ENCODE results near the gene MOB3C.
"Not testable (repeated sequence)": the region's sequence is repeated elsewhere in the genome, so short reads cannot be mapped to it uniquely, and the experiment has no call there.

Gene MOB3C

DNA sequence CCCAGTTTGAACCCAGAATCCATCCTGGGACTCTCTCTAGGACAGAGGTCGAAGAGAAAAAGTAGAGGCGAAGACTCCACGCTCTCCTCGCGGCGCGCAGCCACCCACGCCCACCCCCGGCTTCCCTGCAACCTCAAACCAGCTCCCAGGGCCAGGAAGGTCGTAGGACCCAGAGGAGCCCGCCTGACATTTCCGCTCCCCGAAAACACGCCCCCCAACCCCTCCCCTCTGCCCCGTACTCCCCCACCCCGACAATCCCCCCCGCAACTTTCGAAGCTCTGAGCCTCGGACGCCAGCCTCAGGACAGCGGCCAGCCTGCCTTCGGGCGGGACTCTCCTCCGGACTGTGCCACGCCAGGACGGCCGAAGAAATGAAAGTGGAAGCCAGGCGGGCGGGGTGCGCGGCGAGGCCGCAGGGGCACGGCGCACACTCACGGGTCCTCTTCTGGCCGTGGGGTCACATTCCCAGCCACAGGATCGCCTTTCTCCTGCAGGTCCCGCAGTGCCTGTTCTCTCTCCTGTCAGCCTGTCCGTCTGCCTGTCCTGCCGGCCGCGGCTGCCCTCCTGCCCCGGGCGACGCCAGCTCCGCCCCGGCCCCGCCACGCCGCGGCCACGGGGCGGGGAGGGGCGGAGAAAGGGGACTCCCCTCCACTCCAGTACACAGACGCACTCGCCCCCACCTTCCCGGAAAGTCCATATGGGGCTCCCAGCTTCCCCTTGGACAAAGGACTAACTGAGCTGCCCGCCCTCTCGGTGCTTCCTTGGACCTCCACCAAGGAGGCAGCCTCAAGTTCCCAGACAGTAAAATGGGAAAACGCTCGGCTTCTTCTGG, at the start of gene MOB3C:
Gene MOB3C (minus strand): TSS at position 535 of the 831 bp plus-strand sequence. CDS start 3,490 bp downstream, outside the sequence.
- peak; percentile 75 for DNase-seq

DNA sequence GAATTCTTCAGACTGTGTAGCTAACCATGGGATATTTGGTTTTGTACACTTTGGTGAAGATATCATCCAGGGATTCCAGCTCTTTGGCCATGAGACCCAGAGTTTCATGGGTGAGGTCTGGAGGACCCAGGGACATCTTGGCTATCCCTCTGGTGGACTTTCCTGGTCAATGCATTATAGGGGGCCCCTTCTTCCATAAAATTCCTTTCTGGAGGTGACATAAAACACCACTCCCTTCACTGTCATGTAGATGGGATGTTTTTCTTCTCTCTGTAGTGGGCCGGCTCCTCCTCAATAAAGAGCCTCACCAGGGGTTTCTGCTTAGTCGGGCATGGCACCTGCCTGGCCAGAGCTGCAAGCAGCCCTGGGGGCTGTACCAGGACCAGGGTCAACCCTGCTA, 49.4 kb upstream of the MOB3C start:
- no peak for DNase-seq

DNA sequence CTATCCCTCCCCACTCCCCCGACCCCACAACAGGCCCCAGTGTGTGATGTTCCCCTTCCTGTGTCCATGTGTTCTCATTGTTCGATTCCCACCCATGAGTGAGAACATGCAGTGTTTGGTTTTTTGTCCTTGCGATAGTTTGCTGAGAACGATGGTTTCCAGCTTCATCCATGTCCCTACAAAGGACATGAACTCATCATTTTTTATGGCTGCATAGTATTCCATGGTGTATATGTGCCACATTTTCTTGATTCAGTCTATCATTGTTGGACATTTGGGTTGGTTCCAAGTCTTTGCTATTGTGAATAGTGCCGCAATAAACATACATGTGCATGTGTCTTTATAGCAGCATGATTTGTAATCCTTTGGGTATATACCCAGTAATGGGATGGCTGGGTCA, 46.3 kb upstream of the MOB3C start:
- DNase-seq = not testable (repeated sequence)

DNA sequence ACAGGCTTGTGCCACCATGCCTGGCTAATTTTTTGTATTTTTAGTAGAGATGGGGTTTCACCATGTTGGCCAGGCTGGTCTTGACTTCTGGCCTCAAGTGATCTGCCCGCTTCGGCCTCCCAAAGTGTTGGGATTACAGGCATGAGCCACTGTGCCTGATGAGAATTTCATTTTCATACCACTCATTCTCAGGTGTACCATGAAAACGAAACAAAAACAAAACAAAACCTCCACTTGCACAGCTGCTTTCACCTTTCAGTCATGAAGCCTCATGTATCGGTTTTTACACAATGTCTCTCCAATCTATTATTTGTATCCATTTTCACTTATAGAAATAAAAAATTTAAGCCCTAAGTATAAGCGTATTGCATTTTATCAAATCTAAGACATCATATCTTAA, 43.5 kb upstream of the MOB3C start:
- DNase-seq = not testable (repeated sequence)

DNA sequence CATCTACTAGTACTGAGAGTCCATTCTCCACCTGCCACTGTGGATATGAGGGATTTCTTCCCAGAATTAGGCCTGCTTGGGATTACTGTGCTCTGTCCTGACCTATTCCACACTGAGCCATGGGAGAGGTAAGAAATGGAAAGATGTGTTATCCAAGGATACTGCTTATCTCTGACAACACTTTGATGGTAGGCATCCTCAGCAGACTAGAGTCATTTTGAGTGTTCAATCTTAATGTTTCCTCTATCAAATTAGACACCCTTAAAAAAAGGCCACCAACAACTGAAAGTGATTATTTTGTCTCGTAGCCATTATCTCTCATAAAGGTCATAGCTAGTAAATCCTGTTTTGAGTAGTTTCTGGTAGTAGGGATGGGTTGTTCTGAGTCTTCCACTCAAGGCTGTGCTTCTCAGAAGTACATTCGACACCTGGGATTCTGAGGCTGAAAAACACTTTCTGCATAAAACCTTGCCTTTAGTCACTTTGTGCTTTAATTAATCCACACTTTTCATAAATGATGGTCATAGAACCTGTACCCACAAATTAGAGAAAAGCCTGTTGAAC, 42.8 kb upstream of the MOB3C start:
- no peak for DNase-seq

DNA sequence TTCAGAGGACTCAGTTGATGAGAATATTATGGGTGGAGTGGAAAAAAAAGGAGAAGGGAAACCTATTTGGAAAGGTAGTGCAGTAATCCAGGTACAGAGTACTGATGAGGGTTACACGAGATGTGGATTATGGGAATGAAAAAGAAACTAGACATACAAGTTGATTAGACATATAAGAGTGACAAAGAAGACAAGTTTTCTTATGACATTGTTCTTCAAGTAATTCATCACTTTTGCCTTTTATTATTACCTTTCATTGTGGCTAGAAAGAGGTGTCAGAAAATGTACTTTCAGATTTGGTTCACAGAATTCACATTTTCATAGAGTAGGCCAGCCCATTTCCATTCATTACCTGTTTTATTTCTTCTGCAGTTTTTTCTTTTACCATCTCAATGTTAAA, 41.2 kb upstream of the MOB3C start:
- DNase-seq = no peak

DNA sequence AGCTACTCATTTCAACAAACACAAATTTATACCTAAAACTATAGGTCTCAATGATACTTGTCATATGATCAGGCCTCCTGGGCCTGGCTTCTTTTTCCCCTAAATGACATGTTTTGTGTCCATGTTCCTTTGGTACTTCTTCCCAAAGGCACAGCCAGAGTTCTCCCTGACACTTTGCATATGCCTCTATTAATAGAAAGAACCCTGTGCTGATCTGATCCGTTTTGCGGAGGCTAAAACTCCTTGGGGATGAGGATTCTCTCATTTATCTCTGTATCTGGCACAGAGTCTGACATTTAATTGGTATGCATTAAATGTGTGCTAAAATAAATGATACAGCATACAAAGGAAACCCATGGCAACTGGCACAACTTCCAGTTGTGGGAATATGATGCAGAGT, 40.0 kb upstream of the MOB3C start:
- no peak for DNase-seq

DNA sequence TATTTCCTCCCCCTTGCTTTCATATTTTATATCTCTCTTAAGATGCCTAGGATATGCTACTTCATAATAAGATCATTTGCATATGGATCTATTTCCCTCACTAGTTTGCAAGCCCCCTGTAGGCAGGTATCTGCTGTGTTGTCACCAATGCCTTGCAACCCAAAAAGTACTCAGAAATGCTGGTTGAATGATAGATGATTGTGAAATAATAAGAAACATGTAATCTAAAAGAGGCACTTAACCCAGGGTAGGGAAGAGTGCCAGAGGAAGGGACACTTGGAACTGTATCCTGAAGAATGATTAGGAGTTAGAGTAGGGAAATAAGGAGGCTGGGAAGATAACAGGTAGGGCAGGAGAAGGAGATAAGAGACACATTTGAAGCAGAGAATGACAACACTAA, 39.2 kb upstream of the MOB3C start:
- DNase-seq = no peak

DNA sequence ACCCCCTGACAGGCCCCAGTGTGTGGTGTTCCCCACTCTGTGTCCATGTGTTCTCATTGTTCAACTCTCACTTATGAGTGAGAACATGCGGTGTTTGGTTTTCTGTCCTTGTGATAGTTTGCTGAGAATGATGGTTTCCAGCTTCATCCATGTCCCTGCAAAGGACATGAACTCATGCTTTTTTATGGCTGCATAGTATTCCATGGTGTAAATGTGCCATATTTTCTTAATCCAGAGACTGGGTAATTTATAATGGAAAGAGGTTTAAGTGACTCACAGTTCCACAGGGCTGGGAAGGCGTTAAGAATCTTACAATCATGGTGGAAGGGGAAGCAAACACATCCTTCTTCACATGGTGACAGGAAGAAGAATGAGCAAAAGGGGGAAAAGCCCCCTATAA, 38.1 kb upstream of the MOB3C start:
- not testable (repeated sequence) for DNase-seq

DNA sequence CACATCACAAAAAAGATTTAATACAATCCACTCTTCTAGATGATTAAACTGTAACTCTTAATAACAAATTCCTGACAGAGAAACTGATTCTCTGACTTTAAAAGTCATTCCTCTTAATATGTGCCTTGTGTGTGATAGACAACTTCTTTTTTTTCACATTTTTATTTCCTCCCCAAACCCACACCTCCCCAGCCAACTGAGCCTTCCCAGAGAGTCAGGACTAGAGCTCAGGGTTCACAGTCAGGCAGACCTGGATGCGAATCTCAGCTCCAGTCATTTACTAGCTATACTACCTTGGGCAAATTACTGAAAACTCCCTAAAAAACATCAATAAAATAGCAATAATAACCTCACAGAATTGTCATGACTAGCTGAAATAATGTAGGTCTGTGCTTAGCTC, 37.4 kb upstream of the MOB3C start:
- no peak for DNase-seq

DNA sequence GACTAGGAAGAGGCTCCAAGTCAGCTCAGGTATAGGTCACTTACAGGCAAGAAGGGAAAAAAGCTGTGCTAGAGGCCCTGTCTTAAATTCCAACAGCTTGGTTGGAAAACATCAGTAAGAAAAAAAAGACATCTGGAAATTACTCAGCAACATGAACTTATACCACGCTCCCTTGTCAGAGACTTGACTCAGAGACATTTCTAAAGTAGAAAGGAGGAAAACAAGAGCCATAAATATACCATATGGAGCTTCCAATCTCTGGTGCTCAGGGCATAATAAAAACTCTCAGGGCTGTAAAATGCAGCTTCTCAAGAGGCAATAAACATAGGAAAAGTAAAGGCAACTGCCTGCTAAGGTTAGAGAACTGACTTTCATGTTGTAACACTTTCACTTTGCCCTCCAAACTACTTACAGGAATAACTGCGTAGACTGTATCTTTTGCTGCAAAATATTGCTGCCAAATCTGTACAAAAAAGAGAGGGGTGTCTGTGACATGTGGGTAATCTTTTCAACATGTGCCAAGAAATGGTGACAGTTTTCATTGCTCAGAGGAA, 36.9 kb upstream of the MOB3C start:
- no peak for DNase-seq

DNA sequence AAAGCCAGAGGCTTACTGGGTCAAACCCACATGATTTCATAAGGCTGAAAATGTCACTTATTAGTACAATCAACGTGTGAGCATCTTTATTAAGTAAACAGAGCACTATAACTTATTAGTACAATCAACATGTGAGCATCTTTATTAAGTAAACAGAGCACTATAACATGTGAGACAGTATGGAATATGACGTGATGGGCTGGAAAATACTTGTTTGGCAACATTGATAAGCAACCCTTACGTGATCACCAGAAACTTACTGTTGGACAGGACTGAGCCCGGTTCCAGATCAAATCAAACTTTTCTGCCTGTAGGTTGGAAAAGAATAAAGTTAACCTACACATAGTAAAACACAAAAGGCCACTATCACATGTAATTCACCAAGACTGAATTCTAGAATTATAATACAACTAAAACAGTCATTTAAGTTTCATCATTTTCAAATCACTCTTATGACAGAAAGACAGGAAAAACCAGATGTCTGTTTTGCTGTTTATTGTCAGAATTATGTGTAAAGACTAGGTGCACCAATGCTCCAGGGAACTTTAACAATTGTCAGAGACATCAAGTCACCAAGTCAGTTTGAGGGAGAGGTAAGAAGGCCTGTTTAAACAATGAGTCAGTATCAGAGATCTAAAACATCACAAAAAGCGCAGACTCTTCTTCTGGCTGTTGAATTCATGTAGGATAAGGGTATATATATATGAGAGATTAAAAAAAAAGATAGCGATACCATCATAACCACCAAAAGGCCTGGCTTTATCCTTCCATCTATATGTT, 35.9 kb upstream of the MOB3C start:
- no peak for DNase-seq

DNA sequence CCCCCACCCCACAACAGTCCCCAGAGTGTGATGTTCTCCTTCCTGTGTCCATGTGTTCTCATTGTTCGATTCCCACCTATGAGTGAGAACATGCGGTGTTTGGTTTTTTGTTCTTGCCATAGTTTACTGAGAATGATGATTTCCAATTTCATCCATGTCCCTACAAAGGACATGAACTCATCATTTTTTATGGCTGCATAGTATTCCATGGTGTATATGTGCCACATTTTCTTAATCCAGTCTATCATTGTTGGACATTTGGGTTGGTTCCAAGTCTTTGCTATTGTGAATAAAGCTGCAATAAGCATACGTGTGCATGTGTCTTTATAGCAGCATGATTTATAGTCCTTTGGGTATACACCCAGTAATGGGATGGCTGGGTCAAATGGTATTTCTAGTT, 34.5 kb upstream of the MOB3C start:
- DNase-seq = not testable (repeated sequence)

DNA sequence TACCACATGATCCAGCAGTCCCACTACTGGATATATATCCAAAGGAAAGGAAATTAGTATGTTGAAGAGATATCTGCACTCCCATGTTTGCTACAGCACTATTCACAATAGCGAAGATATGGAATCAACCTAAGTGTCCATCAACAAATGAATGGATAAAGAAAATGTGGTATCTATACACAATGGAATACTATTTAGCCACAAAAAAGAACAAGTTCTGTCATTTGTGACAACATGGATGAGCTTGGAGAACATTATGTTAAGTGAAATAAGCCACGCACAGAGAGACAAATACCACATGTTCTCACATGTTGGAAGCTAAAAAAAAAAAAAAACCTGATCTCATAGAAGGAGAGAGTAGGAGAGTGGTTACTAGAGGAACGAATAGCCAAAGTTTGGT, 33.9 kb upstream of the MOB3C start:
- DNase-seq = no peak

DNA sequence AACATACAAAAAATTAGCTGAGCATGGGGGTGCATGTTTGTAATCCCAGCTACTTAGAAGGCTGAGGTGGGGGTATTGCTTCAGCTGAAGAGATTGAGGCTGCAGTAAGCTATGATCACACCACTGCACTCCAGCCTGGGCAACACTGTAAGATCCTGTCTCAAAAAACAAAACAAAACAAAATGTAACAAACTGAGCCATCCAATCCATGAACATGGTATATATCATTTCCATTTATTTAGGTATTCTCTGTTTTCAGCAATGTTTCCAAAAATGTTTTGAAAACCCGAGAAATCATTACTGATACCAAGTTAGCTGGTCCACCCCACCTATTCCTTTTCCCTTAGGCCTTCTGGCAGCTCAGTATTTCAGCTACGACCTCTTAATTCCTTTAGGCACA, 33.2 kb upstream of the MOB3C start:
- no peak for DNase-seq

DNA sequence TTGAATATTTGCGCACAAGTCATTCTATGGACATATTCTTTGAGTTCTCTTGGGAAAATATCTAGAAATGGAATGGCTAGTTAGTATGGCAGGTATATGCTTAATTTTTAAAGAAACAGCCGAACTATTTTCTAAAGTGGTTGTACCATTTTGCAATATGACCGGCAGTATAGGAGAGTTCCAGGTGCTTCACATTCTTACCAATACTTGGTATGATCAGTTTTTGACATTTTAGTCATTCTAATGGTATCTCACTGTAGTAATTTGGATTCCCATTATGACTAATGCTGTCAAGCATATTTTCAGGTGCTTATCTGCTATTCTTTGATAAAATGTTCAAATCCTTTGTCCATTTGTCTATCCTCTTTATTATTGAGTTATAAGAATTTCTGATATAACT, 31.0 kb upstream of the MOB3C start:
- no peak for DNase-seq

DNA sequence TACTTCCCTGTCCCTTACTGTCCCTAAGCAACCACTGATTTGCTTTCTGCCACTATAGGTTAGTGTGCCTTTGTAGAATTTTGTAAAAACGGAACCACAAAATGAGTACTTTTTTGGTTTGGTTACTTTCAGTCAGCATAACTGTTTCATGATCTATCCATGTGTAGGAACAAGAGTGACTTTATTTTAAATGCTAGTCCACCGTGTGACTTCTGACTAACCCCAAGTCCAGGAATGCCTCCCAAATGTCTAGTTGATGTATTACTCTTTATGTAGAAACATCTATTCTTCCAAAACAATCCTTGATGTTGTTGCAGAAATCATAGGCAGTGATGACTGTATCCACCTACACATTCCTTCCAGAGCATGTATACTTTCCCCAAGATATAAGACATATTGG, 30.2 kb upstream of the MOB3C start:
- no peak for DNase-seq

DNA sequence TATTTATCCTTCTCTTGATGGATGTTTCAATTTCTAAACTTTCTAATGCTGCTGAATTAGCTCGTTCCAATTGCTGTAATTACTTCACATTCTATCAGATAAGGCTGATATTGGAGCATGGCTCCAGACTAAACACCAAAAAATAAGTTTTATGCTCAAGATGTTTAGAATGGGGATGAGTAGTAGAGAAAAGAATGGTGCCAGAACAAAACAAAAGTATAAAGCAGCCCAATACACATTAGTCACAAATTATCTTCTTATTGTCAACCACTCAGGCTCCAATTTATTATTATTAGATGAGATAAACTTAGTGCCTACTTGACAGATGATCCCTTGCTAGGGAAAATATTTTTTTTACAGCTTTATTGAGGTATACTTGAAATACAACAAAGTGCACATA, 29.7 kb upstream of the MOB3C start:
- no peak for DNase-seq

DNA sequence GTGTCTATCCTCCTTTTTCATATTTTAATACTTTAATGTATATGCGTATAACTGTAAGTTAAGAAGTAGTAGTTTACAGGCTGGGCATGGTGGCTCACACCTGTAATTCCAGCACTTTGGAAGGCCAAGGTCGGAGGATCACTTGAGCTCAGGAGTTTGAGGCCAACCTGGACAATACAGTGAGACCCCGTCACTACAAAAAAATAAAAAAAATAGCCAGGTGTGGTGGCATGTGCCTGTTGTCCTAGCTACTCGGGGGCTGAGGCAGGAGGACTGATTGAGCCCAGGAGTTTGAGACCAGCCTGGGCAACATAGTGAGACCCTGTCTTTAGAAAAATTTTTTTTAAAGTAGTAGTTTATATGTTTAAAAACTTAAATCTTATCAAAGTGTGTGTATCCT, 29.2 kb upstream of the MOB3C start:
- no peak for DNase-seq

DNA sequence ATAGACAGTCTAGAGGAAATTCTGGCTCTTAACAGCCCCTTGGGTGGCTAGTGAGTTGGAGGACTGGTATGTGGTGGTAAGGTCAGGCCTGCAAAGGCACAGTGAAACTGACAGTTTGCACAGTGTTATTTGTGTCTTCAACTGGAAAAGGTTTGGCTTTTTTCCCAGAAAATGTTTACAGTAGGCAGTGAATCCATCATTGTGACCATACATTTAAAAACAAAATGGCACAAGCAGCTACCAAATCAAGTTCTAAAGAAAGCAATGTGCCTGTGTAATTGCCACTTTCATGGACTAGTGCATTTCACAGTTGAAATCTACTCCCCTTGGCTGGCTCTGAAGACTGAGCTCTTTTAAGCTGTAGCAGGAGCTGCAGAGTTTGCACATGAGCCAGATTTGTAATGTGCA, 26.8 kb upstream of the MOB3C start:
- DNase-seq = no peak

DNA sequence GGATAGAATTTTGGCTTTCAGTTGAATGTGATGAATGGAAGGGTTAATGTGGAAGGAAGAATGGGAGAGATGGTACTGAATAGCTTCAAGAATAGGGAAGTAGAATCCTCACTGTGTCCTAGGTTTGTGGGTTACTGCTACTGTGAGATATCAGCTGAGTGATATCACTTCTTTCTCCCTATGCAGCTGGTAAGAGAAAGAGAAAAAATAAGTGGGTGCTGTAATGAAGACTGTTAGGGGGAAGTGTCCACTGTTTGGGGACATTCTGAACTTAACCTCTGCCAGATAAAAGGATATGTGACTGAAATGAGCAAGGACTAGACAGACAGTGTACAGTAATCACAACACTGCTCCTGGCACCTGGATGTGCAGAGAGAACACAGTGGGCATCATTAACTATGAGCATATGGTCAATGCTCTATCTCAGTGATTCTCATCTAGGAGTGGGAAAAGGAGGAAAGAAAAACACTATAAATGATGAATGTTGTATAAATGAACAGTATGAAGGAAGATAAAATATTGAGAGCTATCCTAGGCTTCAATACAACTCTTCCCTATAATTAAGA, 25.6 kb upstream of the MOB3C start:
- no peak for DNase-seq

DNA sequence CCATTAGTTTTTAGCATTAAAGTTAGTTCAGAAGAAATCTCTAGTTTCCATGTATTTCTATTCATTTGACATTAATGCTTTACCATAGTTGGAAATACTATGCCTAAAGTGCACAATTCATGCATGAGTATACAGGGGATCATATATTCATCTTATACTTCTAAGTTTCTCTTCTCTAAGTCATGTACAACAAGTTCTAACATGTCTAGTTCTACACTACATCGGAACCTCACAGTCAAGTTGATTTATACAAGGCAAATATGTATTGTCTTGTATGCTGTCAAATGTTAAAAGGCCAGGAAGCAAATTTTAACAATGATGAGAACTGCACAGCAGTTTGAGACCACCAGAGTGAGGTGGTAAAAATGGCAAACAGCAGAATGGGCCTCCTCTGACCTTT, 22.9 kb upstream of the MOB3C start:
- DNase-seq = no peak

DNA sequence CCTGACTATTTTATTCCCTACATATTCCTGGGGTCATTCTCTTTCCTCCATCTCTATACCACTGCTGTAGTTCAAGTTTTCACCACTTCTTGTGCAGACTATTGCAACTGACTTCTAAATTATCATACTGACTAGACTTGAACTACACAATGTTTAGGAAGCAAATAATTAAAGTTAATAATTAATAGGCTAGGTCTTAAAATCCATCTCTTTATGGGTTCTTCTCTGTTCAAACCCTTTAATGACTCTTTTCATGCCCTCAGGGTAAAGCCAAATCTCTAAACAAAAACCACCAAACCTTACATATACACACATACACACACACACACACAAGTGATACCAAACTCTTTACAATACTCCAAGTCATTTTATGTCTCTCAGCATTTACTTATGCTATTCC, 22.3 kb upstream of the MOB3C start:
- DNase-seq = no peak

Measured in activated CD8-positive, alpha-beta memory T cell treated with anti-CD3 and anti-CD28 coated beads, Interleukin-2, amount 50 U/mL, for 48 hours (primary cell).